Measurements from ENCODE around the gene DFFA. TPM values are rescaled to one million over a fixed set of nuclear protein-coding genes. Genes with fewer than 3 reads are reported as not detected.

The DFFA gene
- total RNA-seq, 1 experiment from 2014 or later: 86.5 TPM

DNA sequence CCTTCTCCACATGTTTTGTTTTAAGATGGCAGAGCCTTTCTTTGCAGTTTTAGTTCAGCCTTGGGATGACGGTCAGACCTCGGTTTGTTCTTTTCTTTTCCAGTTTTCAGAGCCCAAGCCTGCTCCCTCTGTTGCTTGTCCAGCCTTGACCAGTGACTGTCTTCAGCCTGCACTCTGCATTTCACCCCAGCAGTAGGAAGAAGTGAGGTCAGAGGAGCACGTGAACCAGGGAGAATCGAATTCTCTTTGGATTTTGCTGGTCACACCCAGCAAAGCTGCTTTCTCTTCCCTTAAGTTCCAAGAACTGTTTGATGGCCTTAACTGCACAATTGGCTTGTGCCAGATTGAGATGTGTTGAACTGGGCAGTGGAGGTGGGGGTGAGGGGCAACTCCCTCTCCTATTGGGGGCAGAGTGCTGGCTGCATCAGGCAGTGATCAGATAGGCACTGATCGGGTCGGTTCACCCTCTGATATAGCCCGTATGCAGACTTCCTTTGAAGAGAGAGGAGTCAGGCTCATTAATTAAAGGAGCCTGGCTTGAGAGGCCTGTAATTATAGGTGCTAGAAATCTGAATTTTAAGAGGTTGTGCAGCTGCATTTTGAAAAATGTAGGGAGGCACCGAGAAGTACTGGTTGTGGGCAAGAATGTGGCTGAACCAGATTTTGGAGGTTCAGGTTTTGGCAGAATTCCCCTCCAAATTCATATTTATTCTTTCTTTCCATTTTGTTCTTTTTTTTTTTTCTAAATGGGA, 44.8 kb upstream of the DFFA start (continued):
- TF ChIP-seq FOXK1 (CRISPR knock-in tag; IDR thresholded peaks at IDR 0.05): no peak
- no peak for TF ChIP-seq NFE2L1 (CRISPR knock-in tag; IDR thresholded peaks at IDR 0.05)
- no peak for TF ChIP-seq HMGA2 (CRISPR knock-in tag; IDR thresholded peaks at IDR 0.05)
- TF ChIP-seq TCF7 (CRISPR knock-in tag; IDR thresholded peaks at IDR 0.05; ENCODE audit: low read depth): no peak
- TF ChIP-seq, protein P1, sequence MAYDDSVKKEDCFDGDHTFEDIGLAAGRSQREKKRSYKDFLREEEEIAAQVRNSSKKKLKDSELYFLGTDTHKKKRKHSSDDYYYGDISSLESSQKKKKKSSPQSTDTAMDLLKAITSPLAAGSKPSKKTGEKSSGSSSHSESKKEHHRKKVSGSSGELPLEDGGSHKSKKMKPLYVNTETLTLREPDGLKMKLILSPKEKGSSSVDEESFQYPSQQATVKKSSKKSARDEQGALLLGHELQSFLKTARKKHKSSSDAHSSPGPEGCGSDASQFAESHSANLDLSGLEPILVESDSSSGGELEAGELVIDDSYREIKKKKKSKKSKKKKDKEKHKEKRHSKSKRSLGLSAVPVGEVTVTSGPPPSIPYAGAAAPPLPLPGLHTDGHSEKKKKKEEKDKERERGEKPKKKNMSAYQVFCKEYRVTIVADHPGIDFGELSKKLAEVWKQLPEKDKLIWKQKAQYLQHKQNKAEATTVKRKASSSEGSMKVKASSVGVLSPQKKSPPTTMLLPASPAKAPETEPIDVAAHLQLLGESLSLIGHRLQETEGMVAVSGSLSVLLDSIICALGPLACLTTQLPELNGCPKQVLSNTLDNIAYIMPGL (CRISPR knock-in tag; IDR thresholded peaks at IDR 0.05): no peak
- TF ChIP-seq ZNF121 (CRISPR knock-in tag; IDR thresholded peaks at IDR 0.05): no peak

DNA sequence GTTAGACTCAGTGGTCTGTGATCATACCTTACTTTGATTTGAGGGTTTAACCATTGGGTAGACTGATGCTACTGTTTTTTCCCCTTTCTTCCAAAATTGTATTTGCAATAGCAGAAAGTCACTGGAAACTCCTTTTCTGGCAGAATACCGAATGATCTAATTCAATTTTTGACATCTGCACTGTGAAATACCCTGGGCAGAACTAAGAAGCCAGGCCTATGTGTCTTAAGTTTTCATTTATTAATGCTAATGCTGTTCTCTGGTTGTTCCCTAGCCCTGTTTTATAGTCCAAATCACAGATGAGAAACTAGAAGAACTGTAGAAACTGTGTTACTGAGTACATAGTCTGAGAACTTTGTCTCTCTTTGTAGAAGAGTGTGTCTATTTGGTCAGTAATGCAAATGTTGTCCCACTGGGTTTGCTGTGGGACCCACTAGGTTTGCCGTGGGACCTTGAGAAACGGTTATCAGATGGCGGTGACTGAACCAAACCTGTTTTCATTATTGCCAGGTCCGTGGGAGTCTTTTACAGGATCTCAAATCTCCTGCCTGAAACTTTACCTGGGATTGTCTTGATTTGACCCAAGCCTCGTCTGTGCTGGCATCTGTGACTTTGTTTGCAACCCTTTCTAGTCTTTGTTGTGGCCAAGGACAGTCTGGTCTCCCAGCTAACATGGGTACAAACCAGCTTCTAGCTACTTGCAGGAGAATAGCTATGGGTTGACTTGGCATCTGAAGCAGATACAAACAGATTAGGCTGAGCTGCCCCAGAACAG, 43.8 kb upstream of the DFFA start:
- peaks cover 71% of the 10 kb centered on the region for H3K4me1 Mint-ChIP-seq
- no peak for ATAC-seq
- CTCF ChIA-PET: interaction anchor here (1.1 kb wide), 1 partner anchor 394 kb away, joined by 4 read pairs; no protein-coding TSS in a partner anchor
- H3K9me3 Mint-ChIP-seq: no peaks in the 10 kb centered on the region
- POLR2A ChIA-PET: no interaction called here
- H3K4me3 Mint-ChIP-seq: no peak overlapping the region
- H3K27me3 Mint-ChIP-seq (ENCODE audit: low read depth): no peaks in the 10 kb centered on the region
- peaks cover 3% of the 10 kb centered on the region; the same call in 1 of the 2 replicates for H3K36me3 Mint-ChIP-seq
- no peak for DNase-seq (ENCODE audit: low spot score)
- no peak overlapping the region for H3K27ac Mint-ChIP-seq
- TF ChIP-seq, protein P2, sequence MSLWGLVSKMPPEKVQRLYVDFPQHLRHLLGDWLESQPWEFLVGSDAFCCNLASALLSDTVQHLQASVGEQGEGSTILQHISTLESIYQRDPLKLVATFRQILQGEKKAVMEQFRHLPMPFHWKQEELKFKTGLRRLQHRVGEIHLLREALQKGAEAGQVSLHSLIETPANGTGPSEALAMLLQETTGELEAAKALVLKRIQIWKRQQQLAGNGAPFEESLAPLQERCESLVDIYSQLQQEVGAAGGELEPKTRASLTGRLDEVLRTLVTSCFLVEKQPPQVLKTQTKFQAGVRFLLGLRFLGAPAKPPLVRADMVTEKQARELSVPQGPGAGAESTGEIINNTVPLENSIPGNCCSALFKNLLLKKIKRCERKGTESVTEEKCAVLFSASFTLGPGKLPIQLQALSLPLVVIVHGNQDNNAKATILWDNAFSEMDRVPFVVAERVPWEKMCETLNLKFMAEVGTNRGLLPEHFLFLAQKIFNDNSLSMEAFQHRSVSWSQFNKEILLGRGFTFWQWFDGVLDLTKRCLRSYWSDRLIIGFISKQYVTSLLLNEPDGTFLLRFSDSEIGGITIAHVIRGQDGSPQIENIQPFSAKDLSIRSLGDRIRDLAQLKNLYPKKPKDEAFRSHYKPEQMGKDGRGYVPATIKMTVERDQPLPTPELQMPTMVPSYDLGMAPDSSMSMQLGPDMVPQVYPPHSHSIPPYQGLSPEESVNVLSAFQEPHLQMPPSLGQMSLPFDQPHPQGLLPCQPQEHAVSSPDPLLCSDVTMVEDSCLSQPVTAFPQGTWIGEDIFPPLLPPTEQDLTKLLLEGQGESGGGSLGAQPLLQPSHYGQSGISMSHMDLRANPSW (CRISPR knock-in tag; conservative IDR thresholded peaks at IDR 0.05; ENCODE audit: low read depth): no peak
- TF ChIP-seq, protein P3, sequence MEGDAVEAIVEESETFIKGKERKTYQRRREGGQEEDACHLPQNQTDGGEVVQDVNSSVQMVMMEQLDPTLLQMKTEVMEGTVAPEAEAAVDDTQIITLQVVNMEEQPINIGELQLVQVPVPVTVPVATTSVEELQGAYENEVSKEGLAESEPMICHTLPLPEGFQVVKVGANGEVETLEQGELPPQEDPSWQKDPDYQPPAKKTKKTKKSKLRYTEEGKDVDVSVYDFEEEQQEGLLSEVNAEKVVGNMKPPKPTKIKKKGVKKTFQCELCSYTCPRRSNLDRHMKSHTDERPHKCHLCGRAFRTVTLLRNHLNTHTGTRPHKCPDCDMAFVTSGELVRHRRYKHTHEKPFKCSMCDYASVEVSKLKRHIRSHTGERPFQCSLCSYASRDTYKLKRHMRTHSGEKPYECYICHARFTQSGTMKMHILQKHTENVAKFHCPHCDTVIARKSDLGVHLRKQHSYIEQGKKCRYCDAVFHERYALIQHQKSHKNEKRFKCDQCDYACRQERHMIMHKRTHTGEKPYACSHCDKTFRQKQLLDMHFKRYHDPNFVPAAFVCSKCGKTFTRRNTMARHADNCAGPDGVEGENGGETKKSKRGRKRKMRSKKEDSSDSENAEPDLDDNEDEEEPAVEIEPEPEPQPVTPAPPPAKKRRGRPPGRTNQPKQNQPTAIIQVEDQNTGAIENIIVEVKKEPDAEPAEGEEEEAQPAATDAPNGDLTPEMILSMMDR (IDR thresholded peaks at IDR 0.05): no peak
- no peak for TF ChIP-seq CREM (CRISPR knock-in tag; IDR thresholded peaks at IDR 0.05)
- no peak for TF ChIP-seq NFE2L1 (CRISPR knock-in tag; IDR thresholded peaks at IDR 0.05)
- no peak for TF ChIP-seq TCF7 (CRISPR knock-in tag; IDR thresholded peaks at IDR 0.05; ENCODE audit: low read depth)
- TF ChIP-seq, protein P4, sequence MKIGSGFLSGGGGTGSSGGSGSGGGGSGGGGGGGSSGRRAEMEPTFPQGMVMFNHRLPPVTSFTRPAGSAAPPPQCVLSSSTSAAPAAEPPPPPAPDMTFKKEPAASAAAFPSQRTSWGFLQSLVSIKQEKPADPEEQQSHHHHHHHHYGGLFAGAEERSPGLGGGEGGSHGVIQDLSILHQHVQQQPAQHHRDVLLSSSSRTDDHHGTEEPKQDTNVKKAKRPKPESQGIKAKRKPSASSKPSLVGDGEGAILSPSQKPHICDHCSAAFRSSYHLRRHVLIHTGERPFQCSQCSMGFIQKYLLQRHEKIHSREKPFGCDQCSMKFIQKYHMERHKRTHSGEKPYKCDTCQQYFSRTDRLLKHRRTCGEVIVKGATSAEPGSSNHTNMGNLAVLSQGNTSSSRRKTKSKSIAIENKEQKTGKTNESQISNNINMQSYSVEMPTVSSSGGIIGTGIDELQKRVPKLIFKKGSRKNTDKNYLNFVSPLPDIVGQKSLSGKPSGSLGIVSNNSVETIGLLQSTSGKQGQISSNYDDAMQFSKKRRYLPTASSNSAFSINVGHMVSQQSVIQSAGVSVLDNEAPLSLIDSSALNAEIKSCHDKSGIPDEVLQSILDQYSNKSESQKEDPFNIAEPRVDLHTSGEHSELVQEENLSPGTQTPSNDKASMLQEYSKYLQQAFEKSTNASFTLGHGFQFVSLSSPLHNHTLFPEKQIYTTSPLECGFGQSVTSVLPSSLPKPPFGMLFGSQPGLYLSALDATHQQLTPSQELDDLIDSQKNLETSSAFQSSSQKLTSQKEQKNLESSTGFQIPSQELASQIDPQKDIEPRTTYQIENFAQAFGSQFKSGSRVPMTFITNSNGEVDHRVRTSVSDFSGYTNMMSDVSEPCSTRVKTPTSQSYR (CRISPR knock-in tag; IDR thresholded peaks at IDR 0.05): no peak
- TF ChIP-seq KAT7 (CRISPR knock-in tag; IDR thresholded peaks at IDR 0.05; ENCODE audit: borderline replicate concordance): no peak
- TF ChIP-seq ZNF423 (CRISPR knock-in tag; IDR thresholded peaks at IDR 0.05): no peak
- TF ChIP-seq CREB1 (CRISPR knock-in tag; IDR thresholded peaks at IDR 0.05): no peak
- TF ChIP-seq MXD4 (CRISPR knock-in tag; IDR thresholded peaks at IDR 0.05; ENCODE audit: borderline replicate concordance): no peak
- no peak for TF ChIP-seq CBFB (CRISPR knock-in tag; IDR thresholded peaks at IDR 0.05; ENCODE audit: low read depth)
- TF ChIP-seq EMX1 (CRISPR knock-in tag; IDR thresholded peaks at IDR 0.05): no peak

Data from WTC11 (cell line).